T-helper 22 cell (primary cell): ENCODE data around the gene SH2D6.
"Not testable (repeated sequence)": the region's sequence is repeated elsewhere in the genome, so short reads cannot be mapped to it uniquely, and the experiment has no call there.

Experiments used
- DNase-seq: peaks from one replicate; pipeline ENCODE4 v3.0.0-alpha.2; 2020; ENCODE audit warnings: low read depth

Gene SH2D6

GRCh38 chr2:85418132-85419008 is at the start of gene SH2D6:
TSS of gene SH2D6 (plus strand) at chr2:85418714. CDS start at chr2:85429466, 10,752 bp downstream.
- peak; percentile 70 for DNase-seq

DNA sequence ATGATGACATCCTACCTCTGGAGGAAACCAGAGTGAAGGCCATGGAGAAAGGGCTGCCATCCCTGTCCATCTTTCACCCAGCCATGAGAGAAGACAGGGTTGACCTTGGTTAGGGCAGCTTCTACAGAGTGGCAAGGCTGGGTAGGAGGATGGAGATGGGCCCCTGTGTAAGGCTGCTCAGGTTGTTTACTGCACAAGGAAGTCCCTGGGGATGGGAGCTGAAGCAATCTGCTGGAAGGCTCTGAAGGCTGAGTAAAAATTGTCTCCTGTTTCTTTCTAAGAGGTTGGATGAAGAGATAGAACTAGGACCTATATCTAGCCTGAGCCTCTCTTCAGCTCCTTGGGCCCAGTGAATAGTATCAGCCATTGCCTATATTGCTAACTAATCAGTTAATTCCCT is 49.6 kb upstream of the SH2D6 start:
- DNase-seq = no peak

DNA sequence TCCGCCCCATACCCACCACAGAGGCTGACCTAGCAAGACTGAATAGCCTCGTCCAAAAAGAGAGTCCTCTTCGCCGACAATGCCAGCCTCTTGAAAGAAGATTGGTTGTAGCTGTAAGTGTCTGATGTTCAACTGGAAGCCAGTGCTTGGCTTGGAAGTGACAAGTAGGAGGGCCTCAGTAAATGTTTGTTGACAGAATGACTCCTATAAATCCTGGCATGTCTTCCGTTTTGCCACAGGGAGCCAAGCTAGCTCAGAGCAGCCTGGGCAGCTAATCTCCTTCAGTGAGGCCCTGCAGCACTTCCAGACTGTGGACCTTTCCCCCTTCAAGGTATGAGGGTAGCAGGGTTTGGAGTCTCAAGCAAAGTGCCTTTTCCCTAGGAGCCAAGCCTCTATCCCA is 49.0 kb upstream of the SH2D6 start:
- DNase-seq = no peak

GRCh38 chr2:85371045-85371444 is 47.5 kb upstream of the SH2D6 start:
- DNase-seq = no peak

DNA sequence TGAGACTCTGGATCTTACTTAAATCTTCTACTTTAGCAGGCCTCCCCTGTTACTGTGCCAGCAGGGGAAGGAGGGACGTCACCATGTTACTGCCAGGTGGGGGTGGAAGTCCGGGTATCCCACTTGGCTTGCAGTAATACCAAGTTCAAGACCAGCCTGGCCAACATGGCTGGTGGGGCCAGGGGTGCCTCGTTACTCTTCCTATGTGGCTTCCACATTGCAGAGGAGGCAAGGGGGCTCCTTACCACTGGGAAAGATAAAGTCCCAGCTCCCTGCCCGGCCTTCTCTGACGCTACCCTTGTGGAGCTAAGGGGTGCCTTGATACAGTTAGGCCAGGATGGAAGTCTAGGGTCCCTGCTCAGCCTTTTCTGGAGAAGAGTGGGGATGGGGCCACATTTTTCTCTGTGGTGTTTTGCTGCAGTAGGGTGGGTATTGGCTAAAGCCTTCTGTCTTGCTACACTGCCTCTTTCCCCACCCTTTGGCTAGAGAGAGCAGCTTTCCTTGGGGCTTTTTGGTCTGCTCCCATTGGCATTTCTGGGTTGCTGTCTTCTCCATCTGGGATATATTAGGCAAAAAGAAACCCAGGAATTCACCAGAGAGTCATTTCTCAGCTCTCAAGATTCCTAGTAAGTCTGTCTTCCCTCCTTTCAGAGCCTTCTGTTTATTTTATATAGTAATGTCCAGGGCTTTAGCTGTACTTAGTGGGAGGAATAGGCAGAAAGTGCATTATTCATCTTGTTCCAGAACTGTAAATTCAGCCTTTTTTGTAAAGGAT is 42.0 kb upstream of the SH2D6 start:
- no peak for DNase-seq

DNA sequence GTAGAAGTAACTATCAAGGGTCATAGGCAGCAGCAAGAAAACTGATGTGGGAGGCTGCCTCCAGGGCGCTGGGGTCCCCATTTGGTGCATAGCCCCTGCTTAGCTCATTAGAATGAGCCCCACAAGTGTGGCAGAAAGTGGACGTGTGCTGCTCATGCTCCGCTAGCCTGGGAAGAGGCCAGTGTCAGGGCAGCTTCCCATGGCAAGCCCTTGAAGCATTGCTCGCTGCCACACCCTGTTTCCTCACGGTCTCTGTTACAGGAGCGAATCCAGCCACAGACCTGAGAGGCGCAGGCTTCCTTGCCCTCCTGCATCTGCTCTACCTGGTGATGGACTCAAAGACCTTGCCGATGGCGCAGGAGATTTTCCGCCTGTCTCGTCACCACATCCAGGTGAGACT is 41.4 kb upstream of the SH2D6 start:
- no peak for DNase-seq

GRCh38 chr2:85378257-85378656 is 40.3 kb upstream of the SH2D6 start:
- no peak for DNase-seq

- no peak for DNase-seq
Observed at GRCh38 chr2:85380048-85380447, 38.5 kb upstream of the SH2D6 start.

DNA sequence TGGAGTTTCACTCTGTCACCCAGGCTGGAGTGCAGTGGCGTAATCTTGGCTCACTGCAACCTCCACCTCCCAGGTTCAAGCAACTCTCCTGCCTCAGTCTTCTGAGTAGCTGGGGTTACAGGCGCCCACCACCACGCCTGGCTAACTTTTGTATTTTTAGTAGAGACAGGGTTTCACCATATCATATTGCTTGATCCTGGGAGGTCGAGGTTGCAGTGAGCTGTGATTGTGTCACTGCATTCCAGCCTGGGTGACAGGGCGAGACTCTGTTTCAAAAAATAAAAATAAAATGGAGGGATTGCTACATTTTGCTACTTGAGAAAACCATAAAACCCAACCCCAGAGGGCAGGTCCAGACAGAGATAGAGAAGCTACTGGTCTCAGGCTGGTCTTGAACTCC is 35.4 kb upstream of the SH2D6 start:
- DNase-seq = not testable (repeated sequence)

GRCh38 chr2:85383850-85384249 is 34.7 kb upstream of the SH2D6 start:
- DNase-seq = no peak

DNA sequence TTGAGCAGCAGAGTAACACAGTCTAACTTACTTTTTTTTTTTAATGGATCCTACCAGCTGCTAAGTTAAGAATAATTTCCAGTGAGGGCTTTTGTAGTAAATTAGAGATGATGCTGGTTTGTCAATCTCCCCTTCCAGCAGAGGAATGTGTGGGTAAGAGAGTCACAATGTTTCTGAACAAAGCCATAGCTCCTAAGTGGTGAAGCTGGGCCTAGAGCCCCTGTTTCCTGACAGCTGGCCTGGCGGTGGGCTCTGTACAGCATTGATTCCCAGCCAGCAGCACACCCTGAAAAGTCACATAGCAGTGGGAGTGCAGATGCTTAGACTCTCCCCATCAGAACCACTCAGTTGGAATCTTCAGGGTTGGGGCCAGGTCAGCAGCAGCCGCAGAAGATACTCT is 32.8 kb upstream of the SH2D6 start:
- no peak for DNase-seq

DNA sequence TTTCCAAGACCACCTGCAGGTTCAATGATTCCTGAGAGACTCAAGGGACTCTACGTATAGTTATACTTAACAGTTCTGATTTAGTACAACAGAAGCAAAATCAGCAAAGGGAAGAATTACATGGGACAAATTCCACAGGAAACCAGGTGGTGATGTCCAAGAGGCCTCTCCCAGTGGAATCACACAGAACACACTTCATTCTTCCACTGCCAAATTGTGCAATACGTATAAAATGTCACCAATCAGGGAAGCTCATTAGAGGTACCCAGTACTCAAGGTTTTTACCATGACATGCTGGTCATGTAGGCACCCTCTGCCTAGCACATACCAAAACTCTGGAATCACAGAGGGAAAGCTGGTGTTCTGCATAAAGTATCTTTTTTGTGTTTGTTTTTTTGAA is 30.8 kb upstream of the SH2D6 start:
- no peak for DNase-seq

GRCh38 chr2:85388878-85389538 is 29.5 kb upstream of the SH2D6 start:
- no peak for DNase-seq

GRCh38 chr2:85390941-85391669 is 27.4 kb upstream of the SH2D6 start:
- peak; percentile 22 for DNase-seq

DNA sequence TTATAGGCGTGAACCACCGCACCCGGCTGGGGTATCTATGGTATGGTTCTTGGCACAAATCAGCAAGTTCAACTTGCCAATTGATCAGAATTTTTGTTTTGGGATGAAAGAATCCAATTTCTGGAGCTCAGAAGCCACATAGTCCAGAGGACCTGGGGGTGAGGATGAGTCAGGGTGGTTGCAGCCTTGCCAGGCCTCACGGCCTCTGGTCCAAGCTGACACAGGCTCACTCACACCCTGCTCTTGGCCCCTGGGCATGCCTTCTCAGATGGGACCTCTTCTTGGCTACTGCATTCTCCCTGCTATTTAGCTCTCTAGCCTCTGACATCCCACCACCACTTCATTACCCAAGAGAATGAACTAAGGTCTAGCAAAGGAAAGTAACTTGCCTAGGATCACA is 24.7 kb upstream of the SH2D6 start:
- DNase-seq = no peak

- DNase-seq = no peak
Observed at GRCh38 chr2:85394261-85394681, 24.2 kb upstream of the SH2D6 start.

- no peak for DNase-seq
Observed at GRCh38 chr2:85394976-85395375, 23.5 kb upstream of the SH2D6 start.

DNA sequence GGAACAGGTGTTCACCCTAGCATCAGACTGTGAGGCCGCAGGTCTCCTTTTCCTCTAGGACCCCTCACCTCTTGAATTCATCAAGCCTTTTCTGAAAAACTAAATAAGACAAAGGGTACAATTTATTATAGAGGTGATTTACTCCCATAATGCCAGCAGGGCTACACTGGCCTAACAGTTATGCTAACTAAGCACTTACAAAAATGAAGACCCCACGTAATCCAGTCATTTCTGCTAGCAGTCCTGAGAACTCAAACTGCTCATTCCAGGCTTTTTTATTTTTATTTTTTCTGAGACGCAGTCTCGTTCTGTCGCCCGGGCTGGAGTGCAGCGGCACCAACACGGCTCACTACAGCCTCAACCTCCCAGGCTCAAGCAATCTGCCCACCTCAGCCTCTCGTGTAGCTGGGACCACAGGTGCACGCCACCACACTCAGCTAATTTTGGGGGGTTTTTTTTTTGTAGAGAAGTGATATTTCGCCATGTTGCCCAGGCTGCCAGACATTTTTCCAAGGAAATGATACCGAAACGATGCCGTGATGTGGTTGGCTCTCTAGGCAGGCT is 22.5 kb upstream of the SH2D6 start:
- no peak for DNase-seq

DNA sequence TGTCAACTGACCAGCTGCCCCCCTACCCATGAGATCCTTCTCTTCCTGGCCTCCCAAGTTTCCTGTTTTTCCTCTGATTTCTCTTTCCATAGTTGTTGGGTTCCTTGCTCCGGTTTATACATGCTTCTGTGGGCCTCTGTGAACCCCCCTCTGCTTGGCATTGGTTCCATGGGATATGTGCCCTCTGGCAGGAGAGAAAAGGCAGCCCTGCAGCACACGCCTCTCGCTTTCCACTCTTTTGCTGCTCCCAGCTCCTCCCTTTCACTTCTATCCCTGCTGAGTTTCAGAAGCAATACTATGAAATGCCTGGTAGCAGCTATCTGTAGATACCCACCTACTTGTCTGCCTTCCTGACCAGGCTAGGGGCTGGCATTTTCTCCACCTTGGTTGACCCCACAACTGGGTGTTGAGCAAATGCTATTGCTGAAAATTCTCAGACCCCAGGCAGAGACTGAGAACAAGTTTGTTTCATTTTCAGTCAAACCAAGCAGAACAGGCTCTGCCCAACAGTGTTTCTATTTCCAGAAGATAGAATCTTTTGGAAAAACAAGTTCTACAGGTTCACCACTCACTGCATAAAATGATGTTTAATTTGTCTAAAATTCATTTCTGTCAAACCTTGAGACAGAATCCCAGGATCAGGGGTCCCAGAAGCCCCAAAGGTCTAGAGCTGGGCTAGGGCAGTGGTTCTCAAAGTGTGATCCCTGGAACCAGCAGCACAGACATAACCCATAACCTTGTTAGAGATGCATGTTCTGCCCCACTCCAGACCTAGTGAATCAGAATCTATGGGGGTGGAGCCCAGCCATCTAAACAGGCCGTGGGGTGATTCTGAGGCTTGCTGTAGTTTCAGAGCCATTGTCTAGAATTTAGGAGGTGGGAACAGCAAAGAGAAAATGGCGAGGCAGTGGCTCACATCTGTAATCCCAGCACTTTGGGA is 21.7 kb upstream of the SH2D6 start:
- no peak for DNase-seq

DNA sequence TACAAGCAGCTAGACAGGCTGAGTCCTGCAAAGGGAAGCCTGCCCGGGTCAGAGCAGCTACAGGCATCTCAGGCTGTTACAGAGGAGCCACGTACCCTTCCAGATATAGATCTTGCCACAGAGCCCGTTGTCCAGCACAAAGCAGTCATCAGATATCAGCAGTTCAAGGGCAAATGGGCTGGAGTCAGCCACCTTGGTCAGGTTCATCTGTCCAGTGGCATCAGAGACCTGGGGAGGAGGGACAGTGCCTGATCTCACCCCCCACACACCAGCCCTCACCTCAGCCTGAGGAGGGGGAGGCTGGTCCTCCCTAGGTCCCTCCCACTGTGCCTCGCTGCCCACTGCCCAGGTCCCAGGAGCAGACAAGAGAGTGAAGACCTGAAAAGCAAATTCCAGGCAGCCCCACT is 20.6 kb upstream of the SH2D6 start:
- no peak for DNase-seq
